ENCODE data around the gene TTLL13.

TTLL13 gene

GRCh38 chr15:90239371-90239770, 10.0 kb upstream of the TTLL13 start:
- Histone ChIP-seq H3K27me3 (ENCODE audit: insufficient read depth, low read length) (no peaks in the 10 kb centered on the region), H3K4me2 (ENCODE audit: low read length) (no peak overlapping the region), H3K79me2 (ENCODE audit: insufficient read depth, low read length) (no peaks in the 10 kb centered on the region), H3K36me3 (ENCODE audit: insufficient read depth, low read length) (peaks cover 23% of the 10 kb centered on the region), H3F3A (ENCODE audit: insufficient read depth, low read length) (no peaks in the 10 kb centered on the region), H2AFZ (ENCODE audit: low read length) (no peak overlapping the region), H3K27ac (ENCODE audit: low read depth, low read length, poor library complexity, severe bottlenecking) (no peak overlapping the region), H3K9me3 (ENCODE audit: low read length) (no peaks in the 10 kb centered on the region), H3K9ac (ENCODE audit: low read length) (no peak overlapping the region), H4K20me1 (ENCODE audit: insufficient read depth, low read length) (no peaks in the 10 kb centered on the region), H3K4me3 (ENCODE audit: low read depth, low read length, poor library complexity, severe bottlenecking) (no peak overlapping the region), H3K4me1 (ENCODE audit: insufficient read depth, low read length, severe bottlenecking) (peaks cover 7% of the 10 kb centered on the region), H3K9me2 (ENCODE audit: low read depth, low read length) (no peaks in the 10 kb centered on the region)
- TF ChIP-seq CTCF (IDR thresholded peaks at IDR 0.05; ENCODE audit: low read length) (no peak), EZH2 (IDR thresholded peaks at IDR 0.05; ENCODE audit: borderline replicate concordance, low read length) (no peak)

DNA sequence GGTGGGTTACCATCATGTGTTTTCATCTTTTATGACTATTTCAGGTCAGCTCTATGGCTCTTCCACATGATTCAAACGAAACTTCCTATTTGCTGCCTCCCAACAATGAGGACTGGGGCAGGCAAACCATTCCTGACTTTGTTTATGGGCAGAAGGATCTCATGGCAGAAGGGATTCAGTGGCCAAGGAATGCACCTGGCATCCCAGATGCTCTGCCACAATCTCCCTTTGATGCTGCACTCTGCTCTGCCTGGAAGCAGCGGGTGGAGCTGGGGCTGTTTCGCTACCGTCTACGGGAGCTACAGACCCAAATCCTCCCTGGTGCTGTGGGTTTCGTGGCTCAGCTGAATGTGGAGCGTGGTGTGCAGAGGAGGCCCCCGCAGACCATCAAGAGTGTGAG, 8.5 kb upstream of the TTLL13 start:
- no peaks in the 10 kb centered on the region for H3K9me3 ChIP-seq (ENCODE audit: low read length)
- no peaks in the 10 kb centered on the region for H3K9me2 ChIP-seq (ENCODE audit: low read depth, low read length)
- peaks cover 23% of the 10 kb centered on the region for H3K36me3 ChIP-seq (ENCODE audit: insufficient read depth, low read length)
- no peaks in the 10 kb centered on the region for H3K4me1 ChIP-seq (ENCODE audit: insufficient read depth, low read length, severe bottlenecking)
- H3K79me2 ChIP-seq (ENCODE audit: insufficient read depth, low read length) = no peaks in the 10 kb centered on the region
- H3K4me2 ChIP-seq (ENCODE audit: low read length) = no peak overlapping the region
- TF ChIP-seq CTCF (IDR thresholded peaks at IDR 0.05; ENCODE audit: low read length) = no peak
- no peak for TF ChIP-seq EZH2 (IDR thresholded peaks at IDR 0.05; ENCODE audit: borderline replicate concordance, low read length)
- H4K20me1 ChIP-seq (ENCODE audit: insufficient read depth, low read length) = no peaks in the 10 kb centered on the region
- no peak overlapping the region for H3K9ac ChIP-seq (ENCODE audit: low read length)
- no peak overlapping the region for H3K4me3 ChIP-seq (ENCODE audit: low read depth, low read length, poor library complexity, severe bottlenecking)
- no peaks in the 10 kb centered on the region for H3F3A ChIP-seq (ENCODE audit: insufficient read depth, low read length)
- no peak overlapping the region for H3K27ac ChIP-seq (ENCODE audit: low read depth, low read length, poor library complexity, severe bottlenecking)
- no peak overlapping the region for H2AFZ ChIP-seq (ENCODE audit: low read length)
- no peaks in the 10 kb centered on the region for H3K27me3 ChIP-seq (ENCODE audit: insufficient read depth, low read length)

- Histone ChIP-seq H3K27me3 (ENCODE audit: insufficient read depth, low read length) (no peaks in the 10 kb centered on the region), H3K27ac (ENCODE audit: low read depth, low read length, poor library complexity, severe bottlenecking) (no peak overlapping the region), H2AFZ (ENCODE audit: low read length) (no peak overlapping the region), H3F3A (ENCODE audit: insufficient read depth, low read length) (no peaks in the 10 kb centered on the region), H3K79me2 (ENCODE audit: insufficient read depth, low read length) (no peaks in the 10 kb centered on the region), H3K36me3 (ENCODE audit: insufficient read depth, low read length) (peaks cover 23% of the 10 kb centered on the region), H3K4me3 (ENCODE audit: low read depth, low read length, poor library complexity, severe bottlenecking) (no peak overlapping the region), H4K20me1 (ENCODE audit: insufficient read depth, low read length) (no peaks in the 10 kb centered on the region), H3K4me2 (ENCODE audit: low read length) (no peak overlapping the region), H3K9me2 (ENCODE audit: low read depth, low read length) (no peaks in the 10 kb centered on the region), H3K4me1 (ENCODE audit: insufficient read depth, low read length, severe bottlenecking) (no peaks in the 10 kb centered on the region), H3K9me3 (ENCODE audit: low read length) (no peaks in the 10 kb centered on the region), H3K9ac (ENCODE audit: low read length) (no peak overlapping the region)
- TF ChIP-seq EZH2 (IDR thresholded peaks at IDR 0.05; ENCODE audit: borderline replicate concordance, low read length) (no peak), CTCF (IDR thresholded peaks at IDR 0.05; ENCODE audit: low read length) (no peak)
Measured at GRCh38 chr15:90241343-90242192, 7.8 kb upstream of the TTLL13 start.
